ENCODE measurements around the gene CTIF. TPM values are rescaled to one million over a fixed set of nuclear protein-coding genes. Genes with fewer than 3 reads are reported as not detected.

Gene CTIF
- total RNA-seq, 1 donor from 2014 or later: 60.0 TPM

DNA sequence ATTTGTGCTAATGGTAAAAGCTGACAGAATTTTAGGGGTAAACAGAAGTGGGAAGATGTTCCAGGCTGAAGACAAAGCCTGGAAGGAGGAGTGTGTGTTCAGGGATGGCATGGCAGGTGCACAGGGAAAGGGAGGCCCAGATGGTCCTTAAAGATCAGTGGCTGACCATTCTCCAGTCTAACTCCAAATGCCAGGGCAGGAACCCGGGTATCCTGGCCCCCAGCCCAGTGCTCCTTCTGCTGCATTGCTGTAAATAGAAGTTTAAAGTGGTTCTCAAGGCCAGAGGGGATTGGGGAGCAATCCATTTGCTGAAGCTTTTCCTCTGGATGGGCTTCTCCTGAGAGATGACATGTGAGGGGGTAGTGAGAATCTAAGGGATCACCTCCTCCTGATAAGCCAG, 158.6 kb downstream of the CTIF start:
- Histone ChIP-seq H3K4me3 (no peak overlapping the region), H3K27me3 (ENCODE audit: low read depth) (no peaks in the 10 kb centered on the region), H3K4me1 (peaks cover 54% of the 10 kb centered on the region), H3K27ac (replicated peaks) (no peak overlapping the region), H3K9me3 (replicated peaks) (no peaks in the 10 kb centered on the region), H3K36me3 (no peaks in the 10 kb centered on the region)
- TF ChIP-seq, protein P1, sequence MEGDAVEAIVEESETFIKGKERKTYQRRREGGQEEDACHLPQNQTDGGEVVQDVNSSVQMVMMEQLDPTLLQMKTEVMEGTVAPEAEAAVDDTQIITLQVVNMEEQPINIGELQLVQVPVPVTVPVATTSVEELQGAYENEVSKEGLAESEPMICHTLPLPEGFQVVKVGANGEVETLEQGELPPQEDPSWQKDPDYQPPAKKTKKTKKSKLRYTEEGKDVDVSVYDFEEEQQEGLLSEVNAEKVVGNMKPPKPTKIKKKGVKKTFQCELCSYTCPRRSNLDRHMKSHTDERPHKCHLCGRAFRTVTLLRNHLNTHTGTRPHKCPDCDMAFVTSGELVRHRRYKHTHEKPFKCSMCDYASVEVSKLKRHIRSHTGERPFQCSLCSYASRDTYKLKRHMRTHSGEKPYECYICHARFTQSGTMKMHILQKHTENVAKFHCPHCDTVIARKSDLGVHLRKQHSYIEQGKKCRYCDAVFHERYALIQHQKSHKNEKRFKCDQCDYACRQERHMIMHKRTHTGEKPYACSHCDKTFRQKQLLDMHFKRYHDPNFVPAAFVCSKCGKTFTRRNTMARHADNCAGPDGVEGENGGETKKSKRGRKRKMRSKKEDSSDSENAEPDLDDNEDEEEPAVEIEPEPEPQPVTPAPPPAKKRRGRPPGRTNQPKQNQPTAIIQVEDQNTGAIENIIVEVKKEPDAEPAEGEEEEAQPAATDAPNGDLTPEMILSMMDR (IDR thresholded peaks at IDR 0.05; ENCODE audit: borderline replicate concordance): no peak
- DNase-seq: no peak
- intact Hi-C loops (cut with micrococcal nuclease): no loop called here

- TF ChIP-seq, protein P1 (IDR thresholded peaks at IDR 0.05; ENCODE audit: borderline replicate concordance): no peak
- no peaks in the 10 kb centered on the region for H3K9me3 ChIP-seq (replicated peaks)
- H3K4me3 ChIP-seq: no peak overlapping the region
- H3K4me1 ChIP-seq: peaks cover 46% of the 10 kb centered on the region
- DNase-seq: no peak
- H3K27ac ChIP-seq (replicated peaks): no peak overlapping the region
- intact Hi-C loops (cut with micrococcal nuclease): no loop called here
- no peaks in the 10 kb centered on the region for H3K27me3 ChIP-seq (ENCODE audit: low read depth)
- no peaks in the 10 kb centered on the region for H3K36me3 ChIP-seq
These were observed 159.9 kb downstream of the CTIF start for GRCh38 chr18:48698707-48699106.

- TF ChIP-seq, protein P1 (IDR thresholded peaks at IDR 0.05; ENCODE audit: borderline replicate concordance): no peak
- peaks cover 39% of the 10 kb centered on the region for H3K4me1 ChIP-seq
- intact Hi-C loops (cut with micrococcal nuclease): no loop called here
These were observed 160.9 kb downstream of the CTIF start for GRCh38 chr18:48699761-48700160.

GRCh38 chr18:48700446-48700845, 161.6 kb downstream of the CTIF start:
- no peaks in the 10 kb centered on the region for H3K36me3 ChIP-seq
- H3K4me1 ChIP-seq: peaks cover 34% of the 10 kb centered on the region
- no peak overlapping the region for H3K27ac ChIP-seq (replicated peaks)
- H3K4me3 ChIP-seq: no peak overlapping the region
- TF ChIP-seq, protein P1 (IDR thresholded peaks at IDR 0.05; ENCODE audit: borderline replicate concordance): no peak
- no peaks in the 10 kb centered on the region for H3K9me3 ChIP-seq (replicated peaks)
- no peaks in the 10 kb centered on the region for H3K27me3 ChIP-seq (ENCODE audit: low read depth)
- intact Hi-C loops (cut with micrococcal nuclease): no loop called here
- DNase-seq: no peak

More at GRCh38 chr18:48699761-48700160, 160.9 kb downstream of the CTIF start:
- H3K36me3 ChIP-seq: no peaks in the 10 kb centered on the region
- no peak for DNase-seq
- no peak overlapping the region for H3K4me3 ChIP-seq
- H3K27ac ChIP-seq (replicated peaks): no peak overlapping the region
- no peaks in the 10 kb centered on the region for H3K27me3 ChIP-seq (ENCODE audit: low read depth)
- H3K9me3 ChIP-seq (replicated peaks): no peaks in the 10 kb centered on the region

DNA sequence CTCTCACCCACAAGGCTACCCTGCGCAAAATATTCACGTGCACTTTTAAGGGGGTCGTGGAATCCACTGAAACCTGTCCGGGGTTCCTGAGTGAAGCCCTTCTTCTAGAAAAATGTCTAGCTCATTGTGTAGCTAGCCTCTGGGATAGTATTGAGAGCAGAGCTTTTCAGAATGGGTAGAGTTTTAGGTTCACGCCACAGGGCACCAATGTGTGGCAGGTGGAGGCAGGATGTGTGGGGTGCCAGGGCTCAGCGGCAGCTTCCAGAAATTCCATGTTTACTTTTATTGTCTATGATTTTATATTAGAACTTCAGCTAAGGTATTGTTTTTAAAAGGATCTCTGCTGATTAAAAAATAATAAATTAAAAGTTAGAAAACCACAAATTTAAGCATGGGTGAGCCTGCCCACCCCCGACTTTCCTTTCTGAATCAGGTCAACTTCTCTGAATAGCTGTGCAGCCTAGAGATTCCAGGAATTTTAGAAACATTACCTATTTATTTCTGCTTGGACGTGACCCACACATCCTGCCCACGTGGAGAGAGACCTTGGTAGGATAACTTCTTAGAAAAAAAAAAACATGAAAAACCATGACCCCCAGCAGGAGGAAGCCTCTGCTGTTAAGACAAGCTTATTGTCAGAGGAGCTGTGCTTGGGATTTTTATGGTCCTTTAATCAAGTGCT, 163.7 kb downstream of the CTIF start:
- TF ChIP-seq, protein P1 (IDR thresholded peaks at IDR 0.05; ENCODE audit: borderline replicate concordance): no peak
- H3K4me3 ChIP-seq: no peak overlapping the region
- DNase-seq: no peak
- intact Hi-C loops (cut with micrococcal nuclease): no loop called here
- no peaks in the 10 kb centered on the region for H3K27me3 ChIP-seq (ENCODE audit: low read depth)
- H3K27ac ChIP-seq (replicated peaks): peak overlapping the region; percentile 46
- H3K9me3 ChIP-seq (replicated peaks): no peaks in the 10 kb centered on the region
- H3K36me3 ChIP-seq: no peaks in the 10 kb centered on the region
- H3K4me1 ChIP-seq: peaks cover 29% of the 10 kb centered on the region

Measured in left ventricle myocardium inferior (tissue), 1 donor.